ENCODE measurements around the gene SELENOS. TPM values are rescaled to one million over a fixed set of nuclear protein-coding genes. Genes with fewer than 3 reads are reported as not detected.

The SELENOS gene
- total RNA-seq, 1 experiment from 2014 or later: 67.1 TPM

DNA sequence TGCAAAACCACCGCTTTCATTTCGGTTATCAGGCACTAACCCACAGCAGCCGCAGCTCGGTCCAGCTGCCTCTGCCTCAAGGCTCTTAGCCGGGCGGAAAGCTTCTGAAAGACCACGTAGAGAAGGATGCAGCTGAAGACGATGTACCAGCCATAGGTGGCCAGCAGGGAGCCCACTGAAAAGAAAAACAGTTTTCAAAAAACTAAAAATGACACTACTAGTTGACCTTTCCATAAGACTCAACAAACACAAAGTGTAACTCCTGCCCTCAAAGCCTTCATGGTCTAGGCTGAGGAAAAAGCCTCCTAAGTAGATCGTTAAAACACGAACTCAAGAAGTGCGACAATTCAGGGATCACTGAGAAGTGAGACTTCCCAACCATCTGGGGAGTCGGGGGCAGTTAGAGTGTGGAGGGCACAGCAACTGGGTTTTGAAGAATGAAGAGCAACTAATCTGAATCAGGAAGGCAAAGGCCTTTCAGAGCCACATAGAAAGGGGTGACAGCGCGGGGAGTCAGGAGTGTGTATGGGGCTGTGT lies 716 bp downstream of the SELENOS start:
- peak; percentile 62 for DNase-seq (ENCODE audit: low spot score)

DNA sequence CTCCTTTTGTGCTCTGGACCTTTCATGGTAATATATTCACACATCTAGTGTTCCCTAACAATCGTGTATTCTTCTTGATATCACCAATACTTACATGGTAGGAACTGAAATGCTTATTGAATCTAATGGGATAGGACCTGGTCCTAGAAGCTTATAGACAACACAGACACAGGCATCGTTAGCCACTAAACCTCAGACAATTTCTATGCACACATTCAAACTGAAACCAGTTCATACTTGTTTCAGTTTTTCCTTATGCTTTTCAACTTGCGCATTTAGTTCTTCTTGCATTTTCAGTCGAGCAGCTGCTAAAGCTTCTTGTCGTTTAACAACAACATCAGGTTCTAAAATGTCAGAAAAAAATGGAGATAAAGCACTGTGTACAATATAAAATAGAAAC lies 2.3 kb downstream of the SELENOS start:
- DNase-seq (ENCODE audit: low spot score): no peak

DNA sequence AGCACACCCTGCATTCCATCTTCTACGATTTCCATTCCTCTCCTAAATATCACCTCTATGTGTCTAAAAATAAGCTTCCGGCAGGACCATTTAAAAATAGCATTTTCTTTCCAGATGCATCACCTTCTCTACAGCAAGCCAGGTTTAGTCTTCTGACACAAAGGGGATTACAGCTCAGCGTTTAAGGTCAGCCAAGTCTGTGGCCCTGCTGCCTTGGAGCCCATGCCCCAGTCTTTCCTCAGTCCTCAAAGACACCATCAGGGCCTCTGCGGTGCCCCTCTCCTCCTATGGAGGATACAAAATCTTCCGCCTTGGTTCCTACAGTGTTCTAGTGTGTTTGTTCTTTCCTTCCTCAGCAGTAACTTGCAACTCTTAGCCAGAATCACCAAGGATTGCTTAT lies 3.8 kb downstream of the SELENOS start:
- DNase-seq (ENCODE audit: low spot score): no peak

- DNase-seq (ENCODE audit: low spot score): no peak
Observed at GRCh38 chr15:101272584-101272983, 4.7 kb downstream of the SELENOS start.

DNA sequence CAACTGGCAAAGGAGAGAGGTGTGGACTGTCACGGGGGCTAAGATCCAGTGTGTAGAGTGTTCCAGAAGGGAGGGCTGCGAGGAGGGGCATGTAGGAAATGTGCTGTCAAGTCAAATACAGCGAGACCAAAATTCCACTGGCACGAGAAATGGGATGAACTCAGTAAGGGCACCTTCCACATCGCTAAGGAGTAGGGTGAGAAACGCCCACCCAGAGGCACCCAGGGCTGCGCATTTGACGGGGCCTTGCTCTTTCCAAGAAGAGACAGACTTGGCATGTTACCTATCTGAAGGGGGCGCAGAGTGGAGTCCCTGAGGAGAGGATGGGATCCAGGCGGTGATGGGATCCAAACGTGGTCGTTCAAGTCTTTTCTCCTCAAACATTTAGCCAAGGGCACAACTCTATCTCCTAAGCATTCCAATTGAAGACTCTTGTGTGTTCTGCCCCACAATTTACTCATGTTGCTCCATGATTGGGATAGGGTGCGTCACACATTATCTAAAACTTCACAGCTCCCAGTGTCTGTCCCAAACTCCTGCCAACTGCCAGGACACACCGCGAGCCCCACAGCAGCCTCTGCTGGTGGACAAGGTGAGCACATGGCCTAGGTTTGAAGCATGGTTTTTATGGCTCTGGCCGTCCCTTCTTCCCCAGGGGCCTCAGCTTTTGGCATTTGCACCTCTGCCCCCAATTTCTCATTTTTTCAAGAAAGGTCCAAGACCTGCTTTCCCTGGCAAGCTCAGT lies 7.6 kb downstream of the SELENOS start:
- DNase-seq (ENCODE audit: low spot score): peak; percentile 37

DNA sequence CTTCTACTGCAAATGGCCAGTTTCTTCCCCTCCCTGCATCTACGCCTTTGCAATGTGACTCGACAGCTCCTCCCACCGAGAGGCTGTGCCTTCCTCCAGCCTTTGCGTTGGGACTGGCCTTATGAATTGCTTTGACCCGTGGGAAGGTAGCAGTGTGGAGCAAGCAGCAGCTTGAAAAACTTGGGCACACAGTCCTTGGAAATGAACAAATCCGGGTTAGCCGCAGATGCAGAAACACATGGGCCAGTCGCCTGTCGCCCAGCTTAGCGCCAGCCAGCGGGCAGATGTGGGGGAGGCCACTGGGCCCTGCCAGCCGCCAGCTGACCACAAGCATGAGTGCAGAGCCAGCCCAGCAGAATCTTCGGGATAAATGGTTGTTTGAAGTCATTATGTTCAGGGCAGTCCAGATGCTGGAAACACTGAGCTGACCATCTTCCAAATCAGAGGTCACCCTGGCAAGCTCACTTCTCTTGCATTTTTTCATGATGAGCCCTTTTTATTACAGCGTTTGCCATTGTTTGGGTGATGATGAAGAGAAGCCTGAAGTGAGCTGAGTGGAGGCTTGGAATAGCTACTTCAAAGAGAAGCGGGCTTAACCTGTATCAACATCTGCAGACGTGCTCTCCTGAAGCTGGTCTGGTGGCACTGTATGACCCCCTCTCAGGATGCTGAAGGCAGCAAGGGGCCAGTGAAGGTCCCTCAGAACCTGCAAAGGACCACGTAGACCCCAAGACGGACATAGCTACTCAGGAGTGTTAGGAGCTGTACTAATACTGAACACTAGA lies 9.8 kb downstream of the SELENOS start:
- DNase-seq (ENCODE audit: low spot score): peak; percentile 59

DNA sequence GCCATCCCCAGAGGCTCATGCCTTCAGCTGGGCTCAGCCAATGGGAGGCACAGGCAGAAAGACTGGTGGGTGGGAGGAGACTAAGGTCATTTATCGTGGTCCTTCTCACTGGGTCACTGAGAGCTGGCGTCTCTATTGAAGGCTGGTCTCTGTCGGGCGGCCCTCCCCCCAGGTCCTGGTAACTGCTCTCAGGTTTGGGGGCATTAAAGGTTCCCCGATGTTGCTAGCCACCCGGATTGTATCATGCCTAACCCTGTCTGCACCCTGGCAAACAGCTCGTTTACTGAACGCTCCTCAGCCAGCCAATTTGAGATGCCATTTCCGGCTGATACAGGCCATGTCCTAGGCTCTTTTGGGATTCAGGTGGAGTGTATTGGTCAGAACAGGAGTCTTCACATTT lies 10.5 kb downstream of the SELENOS start:
- no peak for DNase-seq (ENCODE audit: low spot score)

DNA sequence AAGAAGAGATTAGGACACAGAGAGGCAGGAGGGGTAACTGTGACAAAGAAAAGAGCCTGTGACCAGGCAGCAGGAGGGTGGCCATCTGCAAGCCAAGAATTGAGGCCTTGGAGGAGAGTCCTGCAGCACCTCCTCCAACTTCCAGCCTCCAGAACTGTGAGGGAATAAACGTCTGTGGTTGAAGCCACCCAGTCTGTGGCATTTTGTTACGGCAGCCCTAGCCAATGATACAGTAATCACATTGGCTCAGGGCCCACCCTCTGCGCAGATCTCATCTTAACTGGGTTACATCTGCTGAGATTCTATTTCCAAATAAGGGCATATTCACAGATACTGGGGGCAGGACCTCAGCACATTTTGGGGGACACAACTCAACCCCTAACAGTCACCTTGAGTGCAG lies 11.3 kb downstream of the SELENOS start:
- DNase-seq (ENCODE audit: low spot score): no peak

GRCh38 chr15:101264911-101265641 lies 12.2 kb downstream of the SELENOS start:
- DNase-seq (ENCODE audit: low spot score): no peak

DNA sequence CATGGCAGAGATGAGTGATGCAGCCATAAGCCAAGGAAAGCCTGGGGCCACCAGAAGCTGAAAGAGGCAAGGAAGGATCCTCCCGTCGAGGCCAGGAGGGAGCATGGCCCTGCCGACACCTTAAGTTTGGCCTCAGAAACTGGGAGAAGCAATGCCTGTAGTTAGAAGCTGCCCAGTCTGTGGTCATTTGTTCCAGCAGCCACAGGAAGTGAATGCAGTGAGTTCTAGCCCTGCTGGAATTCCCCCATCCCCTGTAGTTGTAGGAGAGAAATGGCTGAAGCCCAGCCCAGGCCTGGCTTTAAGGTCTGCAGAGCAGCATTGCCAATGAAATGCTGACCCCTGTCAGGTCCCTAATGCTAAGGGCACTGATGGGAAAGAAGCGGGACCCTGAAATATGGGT lies 13.3 kb downstream of the SELENOS start:
- no peak for DNase-seq (ENCODE audit: low spot score)

- DNase-seq (ENCODE audit: low spot score): no peak
Observed at GRCh38 chr15:101262551-101262950, 14.7 kb downstream of the SELENOS start.

DNA sequence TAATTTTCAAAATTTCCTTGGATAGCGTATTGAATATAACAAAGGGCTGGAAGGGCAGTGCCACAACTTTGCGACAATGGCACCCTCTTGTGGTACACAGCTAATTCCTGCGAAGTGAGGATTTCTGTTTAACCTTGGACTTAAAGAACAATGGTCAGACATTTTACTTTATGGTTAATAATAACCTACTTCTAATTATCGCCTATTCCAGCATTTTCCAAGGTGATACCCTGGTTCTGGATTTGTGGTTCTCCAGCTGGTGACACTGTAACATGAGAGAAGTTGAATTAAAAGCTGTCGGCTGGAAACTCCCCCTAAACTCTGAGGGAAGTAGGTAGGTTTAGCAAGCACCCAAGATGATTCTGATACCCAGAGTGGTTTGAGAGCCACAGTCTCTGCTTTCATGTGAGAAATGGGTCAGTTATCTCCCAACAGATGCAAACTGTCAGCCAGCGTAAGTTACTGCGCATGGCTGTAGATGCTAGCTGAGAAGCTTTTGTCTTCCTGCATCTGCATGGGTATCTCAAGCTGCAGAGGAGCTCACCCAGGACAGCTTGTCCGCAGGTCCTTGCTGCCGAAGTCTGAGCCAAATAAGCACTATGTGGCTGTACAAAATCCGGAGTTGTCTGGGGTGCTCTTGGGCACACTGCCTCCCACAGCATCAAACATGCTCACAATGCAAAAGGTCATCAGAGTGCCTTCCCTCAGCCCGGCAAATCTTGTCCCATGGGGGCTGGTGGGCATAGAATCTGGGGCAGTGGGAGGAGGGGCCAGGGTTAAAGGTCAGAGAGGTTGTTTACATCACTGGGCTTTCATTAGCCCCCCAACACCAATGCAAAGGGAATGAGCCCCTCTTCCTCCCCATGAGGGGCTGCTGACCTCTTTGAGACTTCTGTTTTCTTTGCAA lies 18.8 kb downstream of the SELENOS start:
- peak; percentile 81 for DNase-seq (ENCODE audit: low spot score)

GRCh38 chr15:101256757-101257156 lies 20.5 kb downstream of the SELENOS start:
- DNase-seq (ENCODE audit: low spot score): peak; percentile 22

- no peak for DNase-seq (ENCODE audit: low spot score)
Observed at GRCh38 chr15:101255615-101256241, 21.6 kb downstream of the SELENOS start.

GRCh38 chr15:101255051-101255395 lies 22.3 kb downstream of the SELENOS start:
- DNase-seq (ENCODE audit: low spot score): no peak

GRCh38 chr15:101254157-101255050 lies 22.9 kb downstream of the SELENOS start:
- no peak for DNase-seq (ENCODE audit: low spot score)

- DNase-seq (ENCODE audit: low spot score): peak; percentile 13
Observed at GRCh38 chr15:101252836-101253235, 24.4 kb downstream of the SELENOS start.

GRCh38 chr15:101251830-101252820 lies 25.2 kb downstream of the SELENOS start, which contains the start of gene CHSY1:
CHSY1 (minus strand) TSS chr15:101252048; CDS start chr15:101251456, 592 bp downstream.
- DNase-seq (ENCODE audit: low spot score): peak; percentile 83
